NCI-H1048 (cell line): ENCODE data around the gene ZNG1A.
A peak's percentile ranks its signal among the peaks of the same experiment; 100 is the strongest.
"Not testable (repeated sequence)": the region's sequence is repeated elsewhere in the genome, so short reads cannot be mapped to it uniquely, and the experiment has no call there.

Experiments used
- DNase-seq: peaks from one replicate; lab custom pipeline; 2025; lab: John Stamatoyannopoulos, UW

Gene ZNG1A

GRCh38 chr9:178970-179383 is at the start of gene ZNG1A:
TSS of gene ZNG1A (minus strand) at chr9:179056. CDS start at chr9:178969, 87 bp downstream.
- peak; percentile 37 for DNase-seq

GRCh38 chr9:227860-228259 is 49.0 kb upstream of the ZNG1A start:
- no peak for DNase-seq

GRCh38 chr9:224582-225520 is 46.0 kb upstream of the ZNG1A start:
- DNase-seq: no peak

- no peak for DNase-seq
Measured at GRCh38 chr9:224026-224425, 45.2 kb upstream of the ZNG1A start.

- no peak for DNase-seq
Measured at GRCh38 chr9:223152-223551, 44.3 kb upstream of the ZNG1A start.

GRCh38 chr9:221989-222776 is 43.3 kb upstream of the ZNG1A start:
- DNase-seq: no peak

GRCh38 chr9:219670-220365 is 41.0 kb upstream of the ZNG1A start:
- DNase-seq: no peak

GRCh38 chr9:219036-219435 is 40.2 kb upstream of the ZNG1A start:
- not testable (repeated sequence) for DNase-seq

GRCh38 chr9:217950-218349 is 39.1 kb upstream of the ZNG1A start:
- DNase-seq: no peak

- no peak for DNase-seq
Measured at GRCh38 chr9:216866-217265, 38.0 kb upstream of the ZNG1A start.

GRCh38 chr9:215631-216155 is 36.8 kb upstream of the ZNG1A start:
- DNase-seq: no peak

- DNase-seq: no peak
Measured at GRCh38 chr9:214648-215493, 36.0 kb upstream of the ZNG1A start, which contains the start of gene DOCK8. TSS of gene DOCK8 (plus strand) at chr9:214865. CDS start at chr9:214977, 112 bp downstream.

GRCh38 chr9:214351-214647 is 35.4 kb upstream of the ZNG1A start:
- no peak for DNase-seq

- not testable (repeated sequence) for DNase-seq
Measured at GRCh38 chr9:213901-214300, 35.0 kb upstream of the ZNG1A start.

GRCh38 chr9:212297-212696 is 33.4 kb upstream of the ZNG1A start:
- DNase-seq: no peak

- no peak for DNase-seq
Measured at GRCh38 chr9:211557-211956, 32.7 kb upstream of the ZNG1A start.

GRCh38 chr9:211036-211435 is 32.2 kb upstream of the ZNG1A start:
- no peak for DNase-seq

GRCh38 chr9:209143-209758 is 30.4 kb upstream of the ZNG1A start:
- DNase-seq: no peak

- no peak for DNase-seq
Measured at GRCh38 chr9:206481-206880, 27.6 kb upstream of the ZNG1A start.

GRCh38 chr9:199601-200000 is 20.7 kb upstream of the ZNG1A start:
- not testable (repeated sequence) for DNase-seq
